ENCODE data around the gene KLHL11. TPM values are rescaled to one million over a fixed set of nuclear protein-coding genes. Genes with fewer than 3 reads are reported as not detected.

KLHL11 gene
- total RNA-seq, 2 donors from 2014 or later = 17.6 to 24.4 TPM

DNA sequence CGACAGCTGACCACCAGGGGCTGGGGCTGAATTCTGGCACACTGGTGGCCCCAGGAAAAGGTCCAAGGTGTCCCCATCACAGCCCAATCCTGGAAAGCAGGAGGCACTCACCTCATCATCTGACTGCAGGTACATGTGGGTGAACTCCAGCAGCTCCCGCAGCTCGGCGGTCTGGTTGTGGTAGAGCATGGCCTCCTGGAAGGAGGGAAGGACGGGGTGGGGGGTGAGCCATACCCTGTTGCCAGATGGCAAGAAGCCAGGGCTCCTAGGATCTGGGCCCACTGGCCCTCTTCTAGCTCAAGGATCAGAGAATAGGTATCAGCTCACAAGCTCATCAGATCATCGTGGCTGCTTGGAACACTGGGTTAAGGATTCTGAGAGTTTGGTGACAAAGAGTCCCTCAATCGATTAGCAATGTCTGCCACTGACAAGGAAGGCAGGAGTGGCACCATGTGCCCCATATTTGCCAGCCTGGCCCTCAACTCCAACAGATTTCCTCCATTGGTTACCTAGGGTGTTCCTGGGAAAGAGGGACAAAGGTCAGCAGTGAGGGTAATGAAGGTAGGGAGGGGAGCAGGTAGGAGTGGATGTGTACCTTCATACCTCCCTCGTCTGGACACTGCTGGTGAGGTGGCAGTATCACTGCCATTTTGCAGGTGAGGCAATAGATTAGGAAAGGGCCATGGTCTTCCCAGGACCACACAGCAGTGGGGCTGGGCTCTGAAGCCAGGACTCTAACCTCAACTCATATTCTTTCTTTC lies 58.4 kb downstream of the KLHL11 start:
- Mint-ChIP-seq H3K27me3 (ENCODE audit: low read depth) (peaks cover 6% of the 10 kb centered on the region), H3K36me3 (ENCODE audit: insufficient read depth in 2 of 2) (peaks cover 0 to 2% of the 10 kb centered on the region in 2 donors), H3K4me3 (no peak overlapping the region), H3K4me1 (ENCODE audit: low read depth) (peaks cover 21% of the 10 kb centered on the region), H3K9me3 (no peaks in the 10 kb centered on the region), H3K27ac (no peak overlapping the region)
- DNase-seq (no peak), ATAC-seq (replicated peaks in 1 of 2) (no peak)

Other genes with a start within 250 kb of the KLHL11 start
- under 1 TPM in 1 of 2 donors, not detected in 1; 0.63 TPM for gene KRT17, start 240.8 kb downstream of the KLHL11 start, total RNA-seq
- gene EIF1, start 176.5 kb downstream of the KLHL11 start, total RNA-seq = 1,000 to 10,000 TPM; 2,404 to 2,458 TPM
- gene GAST, start 153.1 kb downstream of the KLHL11 start, total RNA-seq = not detected
- gene HAP1, start 130.8 kb downstream of the KLHL11 start, total RNA-seq = under 1 TPM; 0.17 to 0.21 TPM
- gene JUP, start 78.7 kb downstream of the KLHL11 start, total RNA-seq = under 1 TPM; 0.86 to 0.99 TPM
- 1 to 10 TPM; 3.4 to 3.8 TPM for gene P3H4, start 53.5 kb downstream of the KLHL11 start, total RNA-seq
- gene FKBP10, start 52.4 kb downstream of the KLHL11 start, total RNA-seq = 1 to 10 TPM; 3.2 TPM
- gene NT5C3B, start 29.2 kb downstream of the KLHL11 start, total RNA-seq = 10 to 100 TPM; 34.9 to 49.5 TPM
- gene KLHL10, start 27.6 kb downstream of the KLHL11 start, total RNA-seq = under 1 TPM in 1 of 2 donors, not detected in 1; 0.36 TPM
- gene ACLY, start 53.5 kb upstream of the KLHL11 start, total RNA-seq = 100 to 1,000 TPM; 124 to 129 TPM
- gene ODAD4, start 65.2 kb upstream of the KLHL11 start, total RNA-seq = 1 to 10 TPM in 1 of 2 donors, under 1 TPM in 1; 0.72 to 1.6 TPM
- gene CNP, start 101.4 kb upstream of the KLHL11 start, total RNA-seq = 10 to 100 TPM; 51.4 to 53.8 TPM
- gene DNAJC7, start 152.0 kb upstream of the KLHL11 start, total RNA-seq = 100 to 1,000 TPM; 106 to 117 TPM
- 10 to 100 TPM; 18.6 to 24.3 TPM for gene NKIRAS2, start 154.7 kb upstream of the KLHL11 start, total RNA-seq
- 1 to 10 TPM in 1 of 2 donors, under 1 TPM in 1; 0.86 to 1.3 TPM for gene C17orf113, start 185.2 kb upstream of the KLHL11 start, total RNA-seq
- gene ZNF385C, start 233.1 kb upstream of the KLHL11 start, total RNA-seq = 1 to 10 TPM; 1.1 to 1.6 TPM
- gene DHX58, start 247.3 kb upstream of the KLHL11 start, total RNA-seq = 10 to 100 TPM; 33.2 to 62.0 TPM

Measured in activated T-cell treated with anti-CD3 and anti-CD28 coated beads, Interleukin-2, amount 50 U/mL, for 72 hours (primary cell).